ENCODE data around the gene FAM107B.
"Not testable (repeated sequence)": the region's sequence is repeated elsewhere in the genome, so short reads cannot be mapped to it uniquely, and the experiment has no call there.

The FAM107B gene

DNA sequence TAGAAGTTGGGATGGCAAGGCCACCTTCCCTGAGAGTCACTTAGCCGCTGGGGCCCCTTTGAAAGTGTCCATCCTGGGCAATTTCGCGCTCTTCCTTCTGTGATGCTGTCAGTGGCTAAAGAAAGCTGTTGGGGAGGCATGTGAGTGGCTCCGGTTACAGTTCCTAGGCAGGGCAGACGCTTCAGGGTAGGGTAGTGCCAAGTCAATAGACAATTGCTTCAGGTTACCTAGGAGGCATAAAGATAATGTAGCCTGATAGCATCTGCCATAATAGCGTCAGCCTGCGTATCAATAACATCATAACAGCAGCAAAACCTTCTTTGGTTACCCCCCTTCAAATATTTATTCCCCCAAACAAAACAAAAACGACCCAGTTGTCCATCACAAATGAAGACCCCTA lies at the start of gene FAM107B:
FAM107B (minus strand) TSS at position 101 of the 400 bp plus-strand sequence. CDS start 234 bp downstream, outside the sequence.
- no peak for DNase-seq

- no peak for DNase-seq
Observed at GRCh38 chr10:14823966-14824365, 49.3 kb upstream of the FAM107B start.

DNA sequence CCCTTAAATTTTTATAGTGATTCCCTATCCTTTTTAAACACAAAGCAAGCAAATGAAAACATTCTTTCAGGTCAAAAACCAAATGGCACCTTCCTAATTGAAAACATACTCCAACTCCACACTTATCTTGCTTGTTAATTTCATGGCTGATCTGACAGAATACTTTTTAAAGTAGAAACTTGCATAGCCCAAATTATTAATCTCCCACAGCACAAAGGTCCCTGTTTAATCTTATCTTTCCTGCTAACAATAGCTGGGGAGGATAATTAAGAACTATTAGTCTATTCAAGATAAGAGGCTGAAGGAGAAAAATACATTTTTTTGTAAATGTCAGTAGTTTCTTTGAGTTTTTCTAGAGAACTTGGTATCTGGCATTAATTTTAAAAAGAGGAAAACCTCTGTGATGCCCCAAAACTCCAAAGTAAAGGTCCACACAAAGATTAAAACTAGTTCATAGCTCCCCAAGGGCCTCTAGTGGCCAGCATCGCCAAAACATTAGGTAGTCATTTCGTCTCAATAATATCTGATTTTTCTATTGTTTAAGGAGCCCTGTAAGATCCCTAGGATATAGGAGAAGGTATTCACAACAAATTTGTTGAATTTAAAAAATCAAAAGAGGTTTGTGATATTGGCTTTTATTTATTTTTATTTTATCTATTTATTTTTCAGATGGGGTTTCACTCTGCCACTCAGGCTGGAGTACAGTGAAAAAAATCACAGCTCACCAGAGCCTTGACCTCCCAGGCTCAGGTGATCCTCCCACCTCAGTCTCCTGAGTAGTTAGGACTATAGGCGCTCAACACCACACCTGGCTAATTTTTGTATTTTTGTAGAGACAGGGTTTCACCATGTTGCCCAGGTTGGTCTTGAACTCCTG lies 48.4 kb upstream of the FAM107B start:
- no peak for DNase-seq

DNA sequence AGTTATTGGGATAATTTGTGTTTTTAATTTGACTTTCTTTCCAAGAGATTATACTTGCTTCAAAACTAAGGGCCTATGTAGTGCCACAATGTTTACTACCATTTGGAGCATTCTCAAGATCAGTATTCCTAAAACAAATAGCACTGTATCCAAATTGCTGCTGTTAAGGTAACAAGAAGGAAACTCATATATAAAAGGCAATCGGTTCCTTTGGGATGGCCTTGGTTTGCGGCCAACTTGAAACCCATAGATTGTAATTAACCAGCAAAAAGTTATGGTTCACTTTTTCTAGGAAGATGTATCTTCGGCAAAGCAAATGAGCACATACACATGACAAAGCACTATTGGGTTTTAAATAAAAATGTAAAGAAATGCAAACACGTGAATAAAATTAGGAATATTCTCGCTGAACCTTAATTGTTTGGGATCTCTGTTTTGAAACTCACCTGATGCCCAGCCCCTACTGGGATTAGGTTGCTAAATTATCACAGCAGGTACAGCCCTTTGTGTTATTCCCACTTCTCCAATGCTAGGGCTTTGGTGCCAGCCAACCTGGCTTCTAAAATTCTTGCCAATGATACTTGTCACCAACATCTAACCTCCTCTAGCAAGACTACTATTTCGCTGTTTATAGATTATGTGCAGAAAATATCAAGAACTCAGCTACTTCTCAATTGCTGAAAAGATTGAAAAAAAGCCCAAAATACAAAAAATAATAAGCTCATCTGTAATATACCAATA lies 47.1 kb upstream of the FAM107B start:
- no peak for DNase-seq

GRCh38 chr10:14820775-14821154 lies 46.1 kb upstream of the FAM107B start:
- no peak for DNase-seq

DNA sequence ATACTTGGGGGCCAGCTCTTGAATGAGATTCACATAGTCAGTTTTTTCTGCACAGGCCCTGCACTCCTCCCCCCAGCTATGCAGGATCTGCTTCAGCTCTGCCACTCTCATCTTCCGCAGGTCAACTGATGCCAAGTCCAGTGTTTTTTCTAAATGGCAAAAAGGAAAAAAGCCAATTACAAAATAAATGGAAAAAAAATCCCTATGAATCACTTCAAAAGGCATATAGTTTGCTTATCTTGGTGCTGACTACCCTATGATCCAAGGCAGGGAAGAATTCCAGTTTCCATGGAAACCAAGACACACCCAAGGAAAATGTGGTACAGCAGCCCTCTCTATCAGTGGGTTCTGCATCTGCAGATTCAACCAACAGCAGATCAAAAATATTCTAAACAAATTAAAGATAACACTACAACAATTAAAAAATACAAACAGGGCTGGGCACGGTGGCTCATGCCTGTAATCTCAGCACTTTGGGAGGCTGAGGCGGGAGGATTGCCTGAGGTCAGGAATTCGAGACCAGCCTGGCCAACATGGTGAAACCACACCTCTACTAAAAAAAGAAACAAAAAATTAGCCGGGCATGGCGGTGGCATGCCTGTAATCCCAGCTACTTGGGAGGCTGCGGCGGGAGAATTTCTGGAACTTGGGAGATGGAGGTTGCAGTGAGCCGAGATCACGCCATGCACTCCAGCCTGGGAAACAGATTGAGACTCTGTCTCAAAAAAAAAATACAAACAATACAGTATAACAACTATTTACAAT lies 45.5 kb upstream of the FAM107B start:
- no peak for DNase-seq

- DNase-seq, result not testable (repeated sequence)
Observed at GRCh38 chr10:14816717-14817116, 42.0 kb upstream of the FAM107B start.

DNA sequence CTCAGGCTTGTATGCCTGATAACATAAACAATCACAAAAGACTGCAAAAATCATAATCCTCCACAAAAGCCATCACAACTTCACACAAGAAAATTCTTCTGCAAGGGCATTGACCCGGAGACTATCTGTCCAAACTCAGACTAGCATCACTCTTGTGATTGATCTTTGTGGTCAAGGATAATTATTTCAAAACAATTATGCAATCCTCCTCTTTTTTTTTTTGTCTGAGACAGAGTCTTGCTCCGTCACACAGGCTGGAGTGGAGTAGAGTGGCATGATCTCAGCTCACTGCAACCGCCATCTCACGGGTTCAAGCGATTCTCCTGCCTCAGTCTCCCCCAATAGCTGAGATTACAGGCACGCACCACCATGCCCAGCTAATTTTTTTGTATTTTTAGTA lies 41.0 kb upstream of the FAM107B start:
- DNase-seq, result no peak

DNA sequence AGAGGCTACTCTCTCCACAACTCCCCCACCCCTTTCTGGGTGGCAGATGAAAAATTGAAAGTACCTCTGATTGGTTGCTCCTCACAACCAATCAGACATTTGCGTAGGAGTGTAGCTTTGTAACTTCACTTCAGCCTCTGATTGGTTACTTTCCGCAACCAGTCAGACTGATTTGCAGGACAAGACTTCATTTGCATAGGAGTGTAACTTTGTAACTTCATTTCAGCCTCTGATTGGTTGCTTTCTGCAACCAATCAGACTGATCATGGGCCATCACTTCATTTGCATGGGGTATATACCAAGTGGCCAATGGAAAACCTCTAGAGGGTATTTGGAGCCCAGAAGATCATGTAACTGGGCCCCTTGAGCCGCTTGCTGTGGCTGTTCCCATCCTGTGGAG lies 37.6 kb upstream of the FAM107B start:
- DNase-seq, result no peak

GRCh38 chr10:14810969-14811953 lies 36.6 kb upstream of the FAM107B start:
- DNase-seq, result no peak

- DNase-seq, result no peak
Observed at GRCh38 chr10:14806318-14806717, 31.6 kb upstream of the FAM107B start.

DNA sequence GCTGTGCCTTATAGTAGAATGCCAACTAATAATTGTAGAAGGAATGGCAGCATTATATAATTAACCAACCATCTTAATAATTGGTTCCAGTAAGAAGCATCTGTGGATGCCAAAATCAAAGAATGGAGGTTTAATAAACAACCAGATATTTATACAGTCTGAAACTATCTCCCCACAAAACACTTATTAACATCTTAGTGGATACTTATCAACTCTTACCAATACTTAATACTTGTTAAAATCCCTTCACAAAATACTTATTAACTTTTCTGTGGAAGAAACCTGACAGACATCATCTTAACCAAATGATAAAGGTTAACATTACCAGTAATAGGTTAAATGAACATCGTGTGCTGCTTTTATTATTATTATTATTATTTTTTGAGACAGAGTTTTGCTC lies 29.1 kb upstream of the FAM107B start:
- no peak for DNase-seq

DNA sequence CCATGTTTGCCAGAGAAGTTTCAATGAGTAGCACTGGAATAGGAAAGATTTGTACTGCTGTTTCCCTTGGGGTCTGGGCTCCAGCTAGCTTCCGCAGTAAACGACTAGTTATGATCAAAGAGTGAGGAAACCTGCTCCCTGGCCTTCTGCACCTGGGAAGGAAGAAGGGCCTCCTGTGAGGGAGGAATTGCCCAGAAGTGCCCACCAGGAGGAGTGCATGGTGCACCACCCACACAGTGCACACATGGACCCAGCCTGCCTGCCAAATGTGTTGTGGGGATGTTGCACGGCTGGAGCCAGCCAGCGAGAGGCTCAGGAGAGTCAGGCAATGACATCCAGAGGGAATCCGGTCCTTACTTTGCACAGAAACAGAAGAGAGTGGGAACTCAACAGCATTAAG lies 27.0 kb upstream of the FAM107B start:
- DNase-seq, result no peak

DNA sequence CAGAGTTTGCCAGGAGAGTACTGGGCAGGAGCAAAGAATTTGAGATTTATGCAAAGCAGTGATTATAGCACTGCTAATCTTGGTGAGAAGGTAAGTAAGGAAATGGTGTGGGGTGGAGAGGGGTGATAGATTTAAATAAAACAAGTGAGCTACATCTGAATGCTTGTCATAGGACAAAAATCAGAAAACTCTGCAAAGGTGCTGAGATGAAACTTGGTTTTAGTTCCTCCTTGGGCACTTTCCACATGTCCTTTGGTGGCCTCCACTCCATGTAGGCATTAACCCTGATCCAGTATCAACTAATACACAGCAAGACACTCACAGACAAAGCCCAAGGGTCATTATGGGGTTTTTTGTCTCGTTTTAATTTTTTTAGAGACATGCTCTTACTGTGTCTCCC lies 25.7 kb upstream of the FAM107B start:
- no peak for DNase-seq

DNA sequence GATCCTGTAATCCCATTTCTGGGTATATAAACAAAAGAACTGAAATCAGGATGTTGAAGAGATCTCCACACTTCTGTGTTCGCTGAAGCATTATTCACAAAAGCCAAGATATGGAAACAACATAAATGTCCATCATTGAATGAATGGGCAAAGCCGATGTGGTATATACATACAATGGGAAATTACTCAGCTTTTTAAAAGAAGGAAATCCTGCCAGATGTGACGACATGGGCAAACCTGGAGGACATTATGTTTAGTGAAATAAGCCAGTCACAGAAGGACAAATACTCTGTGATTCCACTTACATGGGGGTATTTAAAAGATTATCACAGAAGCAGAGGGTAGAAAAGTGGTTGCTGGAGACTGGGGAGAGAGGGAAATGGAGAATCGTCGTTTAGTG lies 23.9 kb upstream of the FAM107B start:
- DNase-seq, result no peak

DNA sequence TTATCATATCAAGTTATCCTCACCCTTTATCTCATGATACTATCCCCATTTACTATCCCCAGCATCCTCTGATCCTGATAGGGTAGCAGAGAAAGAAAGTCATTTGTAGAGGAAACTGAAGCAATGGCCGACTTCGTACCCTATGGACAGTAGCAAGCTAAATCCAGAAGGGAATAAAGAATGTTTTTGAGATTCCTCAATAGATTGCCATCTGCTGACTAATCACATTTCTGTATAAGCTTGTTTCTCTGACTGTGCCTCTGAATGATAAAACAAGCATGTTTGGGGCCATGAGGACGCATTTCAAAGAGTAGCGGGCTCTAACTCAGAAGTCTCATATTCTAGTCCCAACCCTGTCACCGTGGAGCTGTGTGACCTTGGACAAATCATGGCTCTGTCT lies 13.2 kb upstream of the FAM107B start:
- DNase-seq, result no peak

- no peak for DNase-seq
Observed at GRCh38 chr10:14784459-14785055, 9.9 kb upstream of the FAM107B start.

DNA sequence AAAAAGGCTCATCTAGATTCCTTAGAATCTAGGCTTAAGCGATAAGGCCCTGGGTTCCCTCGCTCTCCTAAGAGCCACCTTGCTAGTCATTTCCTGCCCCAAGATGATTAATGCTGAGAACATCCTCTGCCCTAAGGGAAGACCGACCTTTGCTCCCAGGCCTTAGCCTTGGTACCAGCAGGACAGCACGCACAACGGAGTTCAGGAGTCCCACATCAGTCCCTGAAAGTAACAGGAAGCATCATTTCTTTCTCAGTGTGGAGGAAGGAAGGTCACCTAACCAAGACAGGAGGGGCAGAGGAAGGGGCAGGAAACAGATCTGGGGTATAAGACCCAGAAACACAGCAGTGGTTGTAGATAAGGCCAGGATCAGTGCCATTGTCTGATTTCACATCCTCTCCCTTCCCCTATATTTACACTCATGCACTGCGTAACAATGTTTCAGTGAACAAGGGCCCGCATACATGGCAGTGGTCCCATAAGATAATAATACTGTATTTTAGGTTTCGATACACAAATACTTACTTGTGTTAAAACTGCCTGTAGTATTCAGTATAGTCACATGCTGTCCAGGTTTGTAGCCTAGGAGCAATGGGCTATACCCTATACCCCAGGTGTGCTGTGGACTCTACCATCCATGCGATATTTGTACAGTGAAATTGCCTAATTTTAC lies 8.1 kb upstream of the FAM107B start:
- no peak for DNase-seq

DNA sequence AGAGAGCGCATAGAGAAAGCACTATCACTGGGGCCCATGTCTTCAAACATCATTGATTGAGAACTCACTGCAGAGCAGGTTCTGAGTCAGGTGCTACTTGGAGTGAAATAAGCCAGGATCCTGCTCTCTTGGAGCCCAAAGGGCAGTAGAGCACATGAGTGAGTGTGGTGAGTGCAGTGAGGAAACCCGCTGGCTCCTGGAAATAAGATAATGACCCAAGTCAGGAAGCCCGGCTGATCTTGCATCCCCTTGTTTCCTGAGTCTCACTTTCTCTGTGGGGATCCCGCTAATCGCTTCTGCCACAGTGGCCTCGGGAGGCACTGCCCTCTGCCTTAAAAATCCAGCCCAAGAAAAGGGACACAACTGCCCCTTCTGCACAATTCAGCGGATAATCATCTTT lies 7.1 kb upstream of the FAM107B start:
- no peak for DNase-seq

GRCh38 chr10:14779001-14779651 lies 4.4 kb upstream of the FAM107B start:
- DNase-seq, result no peak

DNA sequence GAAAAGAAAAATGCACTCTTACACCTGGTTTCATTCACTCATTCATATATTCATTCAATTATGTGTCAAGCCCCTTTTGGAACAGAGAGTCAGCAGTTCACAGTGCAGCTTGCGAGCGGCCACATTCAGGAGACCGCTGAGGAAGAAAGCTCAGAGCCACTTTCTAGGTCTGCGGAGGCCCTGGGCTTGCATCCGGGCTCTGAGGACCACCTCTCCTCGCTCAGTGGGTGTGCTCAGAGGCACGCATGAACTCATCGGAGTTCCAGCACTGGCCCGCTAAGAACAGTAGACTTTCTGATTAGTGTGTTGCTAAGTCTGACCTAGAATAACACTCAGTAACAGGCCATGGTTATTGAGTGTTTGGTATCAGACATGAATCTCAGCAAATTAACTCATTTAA lies 1.8 kb upstream of the FAM107B start:
- DNase-seq, result no peak
